ENCODE results near the gene TP53I11.

DNA sequence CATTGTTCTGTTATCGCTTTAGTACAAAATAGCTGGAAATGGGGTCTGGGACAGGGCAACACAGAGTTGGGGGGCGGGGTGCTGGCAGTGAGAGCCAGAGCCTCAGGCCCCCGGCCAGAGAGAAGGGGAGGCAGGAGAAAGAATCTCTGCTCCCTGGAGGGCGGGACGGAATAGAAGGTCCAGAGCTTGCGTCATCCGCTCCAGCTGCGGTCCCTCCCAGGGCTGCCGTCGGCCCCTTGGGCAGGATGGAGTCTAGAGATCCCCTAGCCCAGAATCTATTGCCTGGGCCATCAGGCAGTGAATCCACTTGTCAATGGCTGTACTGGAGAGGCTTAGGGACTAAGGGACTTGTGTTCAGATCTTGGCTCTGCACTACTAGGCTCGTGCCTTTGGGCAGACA lies 5.0 kb downstream of the TP53I11 start:
- TF ChIP-seq POLR2AphosphoS5 (IDR thresholded peaks at IDR 0.05; ENCODE audit: insufficient read depth, low read depth, low read length) (no peak), POLR2A (IDR thresholded peaks at IDR 0.05; ENCODE audit: low read depth, low read length) (no peak), FOS (IDR thresholded peaks at IDR 0.05; ENCODE audit: borderline replicate concordance, insufficient read depth, low read length) (no peak), EZH2 (IDR thresholded peaks at IDR 0.05; ENCODE audit: borderline replicate concordance, low read depth, low read length, severe bottlenecking) (no peak)
- TF ChIP-seq, protein P1, sequence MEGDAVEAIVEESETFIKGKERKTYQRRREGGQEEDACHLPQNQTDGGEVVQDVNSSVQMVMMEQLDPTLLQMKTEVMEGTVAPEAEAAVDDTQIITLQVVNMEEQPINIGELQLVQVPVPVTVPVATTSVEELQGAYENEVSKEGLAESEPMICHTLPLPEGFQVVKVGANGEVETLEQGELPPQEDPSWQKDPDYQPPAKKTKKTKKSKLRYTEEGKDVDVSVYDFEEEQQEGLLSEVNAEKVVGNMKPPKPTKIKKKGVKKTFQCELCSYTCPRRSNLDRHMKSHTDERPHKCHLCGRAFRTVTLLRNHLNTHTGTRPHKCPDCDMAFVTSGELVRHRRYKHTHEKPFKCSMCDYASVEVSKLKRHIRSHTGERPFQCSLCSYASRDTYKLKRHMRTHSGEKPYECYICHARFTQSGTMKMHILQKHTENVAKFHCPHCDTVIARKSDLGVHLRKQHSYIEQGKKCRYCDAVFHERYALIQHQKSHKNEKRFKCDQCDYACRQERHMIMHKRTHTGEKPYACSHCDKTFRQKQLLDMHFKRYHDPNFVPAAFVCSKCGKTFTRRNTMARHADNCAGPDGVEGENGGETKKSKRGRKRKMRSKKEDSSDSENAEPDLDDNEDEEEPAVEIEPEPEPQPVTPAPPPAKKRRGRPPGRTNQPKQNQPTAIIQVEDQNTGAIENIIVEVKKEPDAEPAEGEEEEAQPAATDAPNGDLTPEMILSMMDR (IDR thresholded peaks at IDR 0.05; ENCODE audit: extremely low read depth in 1 of 2, insufficient read depth in 1 of 2, low read depth in 1 of 2, low read length in 2 of 2) = no peak
- TF ChIP-seq, protein P2, sequence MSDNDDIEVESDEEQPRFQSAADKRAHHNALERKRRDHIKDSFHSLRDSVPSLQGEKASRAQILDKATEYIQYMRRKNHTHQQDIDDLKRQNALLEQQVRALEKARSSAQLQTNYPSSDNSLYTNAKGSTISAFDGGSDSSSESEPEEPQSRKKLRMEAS (IDR thresholded peaks at IDR 0.05; ENCODE audit: insufficient read depth, insufficient read length) = no peak

Data from endothelial cell of umbilical vein (primary cell).